Astrocyte (in vitro differentiated cells and primary cell): ENCODE results near the gene FBXO48. TPM values are rescaled to one million over a fixed set of nuclear protein-coding genes. Genes with fewer than 3 reads are reported as not detected.
"Not testable (repeated sequence)": the region's sequence is repeated elsewhere in the genome, so short reads cannot be mapped to it uniquely, and the experiment has no call there.

ENCODE experiments used
- DNase-seq: peaks from one replicate; pipeline ENCODE4 v3.0.0-alpha.2; 2010; ENCODE audit warnings: low read depth
- FAIRE-seq: peaks from 2 replicates; lab custom pipeline; 2011; peaks lifted over from hg19 to GRCh38; lab: Jason Lieb, UNC
- H2AFZ ChIP-seq: 2 replicates; pipeline ENCODE4 v1.6.0; 2012; ENCODE audit warnings: low read depth, low read length, inconsistent platforms
- H3K27ac ChIP-seq: 2 replicates; pipeline ENCODE4 v1.5.1; 2011; ENCODE audit warnings: low read depth, low read length, inconsistent platforms
- H3K27me3 ChIP-seq: 2 replicates; pipeline ENCODE4 v1.6.0; 2011; ENCODE audit warnings: low read length, inconsistent platforms; ENCODE audit not compliant: insufficient read depth
- H3K36me3 ChIP-seq: 2 replicates; pipeline ENCODE4 v1.5.1; 2011; ENCODE audit warnings: low read length, inconsistent platforms; ENCODE audit not compliant: insufficient read depth
- H3K4me1 ChIP-seq: 2 replicates; pipeline ENCODE4 v1.5.1; 2011; ENCODE audit warnings: low read length, inconsistent platforms; ENCODE audit not compliant: insufficient read depth
- H3K4me2 ChIP-seq: 2 replicates; pipeline ENCODE4 v1.6.0; 2012; ENCODE audit warnings: low read length, inconsistent platforms
- H3K4me3 ChIP-seq: 2 replicates; pipeline ENCODE4 v1.5.1; 2011; ENCODE audit warnings: low read depth, mild to moderate bottlenecking, low read length, inconsistent platforms; ENCODE audit not compliant: insufficient read depth
- H3K79me2 ChIP-seq: 2 replicates; pipeline ENCODE4 v1.6.0; 2012; ENCODE audit warnings: mild to moderate bottlenecking, low read length, inconsistent platforms; ENCODE audit not compliant: insufficient read depth
- H3K9ac ChIP-seq: 2 replicates; pipeline ENCODE4 v1.6.0; 2012; ENCODE audit warnings: mild to moderate bottlenecking, low read length, inconsistent platforms
- H3K9me3 ChIP-seq: 2 replicates; pipeline ENCODE4 v1.5.1; 2012; ENCODE audit warnings: low read depth, mild to moderate bottlenecking, low read length, inconsistent platforms; ENCODE audit not compliant: insufficient read depth
- H4K20me1 ChIP-seq: 2 replicates; pipeline ENCODE4 v1.6.0; 2012; ENCODE audit warnings: low read length, inconsistent platforms; ENCODE audit not compliant: insufficient read depth
- H3K27ac Mint-ChIP-seq: one replicate; pipeline ENCODE4 v1.8.0; 2021; ENCODE audit warnings: mild to moderate bottlenecking, mixed read lengths; ENCODE audit not compliant: unreplicated experiment
- H3K27me3 Mint-ChIP-seq: one replicate; pipeline ENCODE4 v1.8.0; 2021; ENCODE audit warnings: low read depth, mixed read lengths; ENCODE audit not compliant: unreplicated experiment
- H3K36me3 Mint-ChIP-seq: one replicate; pipeline ENCODE4 v1.8.0; 2021; ENCODE audit warnings: low read depth, mixed read lengths; ENCODE audit not compliant: unreplicated experiment
- H3K4me1 Mint-ChIP-seq: one replicate; pipeline ENCODE4 v1.8.0; 2021; ENCODE audit warnings: low read depth, mixed read lengths; ENCODE audit not compliant: unreplicated experiment
- H3K4me3 Mint-ChIP-seq: one replicate; pipeline ENCODE4 v1.8.0; 2021; ENCODE audit warnings: mild to moderate bottlenecking, moderate library complexity, mixed read lengths; ENCODE audit not compliant: unreplicated experiment
- H3K9me3 Mint-ChIP-seq: one replicate; pipeline ENCODE4 v1.8.0; 2021; ENCODE audit warnings: mild to moderate bottlenecking, mixed read lengths; ENCODE audit not compliant: unreplicated experiment
- CTCF ChIP-seq: IDR thresholded peaks from 2 replicates; pipeline ENCODE4 v1.5.1; 2011; ENCODE audit warnings: low read depth, mild to moderate bottlenecking, inconsistent platforms, low read length, moderate library complexity; ENCODE audit not compliant: insufficient read depth
- EZH2 ChIP-seq: IDR thresholded peaks from 2 replicates; pipeline ENCODE4 v1.6.1; 2012; ENCODE audit warnings: mild to moderate bottlenecking, low read length, inconsistent platforms; ENCODE audit not compliant: insufficient read depth
- total RNA-seq: library from RNA; stranded (reverse); gene quantifications from 2 replicates; pipeline ENCODE4 v1.2.1, GENCODE V29; 2021

FBXO48 gene
- total RNA-seq, 1 donor from 2014 or later, result 0.54 TPM

- peaks cover 1% of the 10 kb centered on the region for H3K9me3 Mint-ChIP-seq
- Histone ChIP-seq H3K9me3 (no peaks in the 10 kb centered on the region), H3K4me2 (no peak overlapping the region), H3K9ac (no peak overlapping the region), H3K27ac (no peak overlapping the region), H3K4me3 (no peak overlapping the region), H3K79me2 (no peaks in the 10 kb centered on the region), H3K27me3 (no peaks in the 10 kb centered on the region), H2AFZ (no peak overlapping the region), H3K4me1 (no peaks in the 10 kb centered on the region), H4K20me1 (no peaks in the 10 kb centered on the region), H3K36me3 (no peaks in the 10 kb centered on the region)
- no peak overlapping the region for H3K27ac Mint-ChIP-seq
- DNase-seq, result no peak
- no peaks in the 10 kb centered on the region for H3K4me1 Mint-ChIP-seq
- TF ChIP-seq CTCF, result no peak
- TF ChIP-seq EZH2, result no peak
- H3K36me3 Mint-ChIP-seq, result no peaks in the 10 kb centered on the region
- no peak for FAIRE-seq
- H3K4me3 Mint-ChIP-seq, result no peak overlapping the region
- H3K27me3 Mint-ChIP-seq, result no peaks in the 10 kb centered on the region
Observed at GRCh38 chr2:68489282-68489681, 22.2 kb upstream of the FBXO48 start.

GRCh38 chr2:68488605-68489004 is 21.5 kb upstream of the FBXO48 start:
- not testable (repeated sequence) for H3K4me1 ChIP-seq, H2AFZ ChIP-seq, H3K9me3 Mint-ChIP-seq, H4K20me1 ChIP-seq, H3K27me3 ChIP-seq, H3K9ac ChIP-seq, H3K4me2 ChIP-seq, H3K36me3 ChIP-seq, H3K9me3 ChIP-seq, H3K4me1 Mint-ChIP-seq, H3K27ac Mint-ChIP-seq, H3K36me3 Mint-ChIP-seq, H3K27ac ChIP-seq, H3K27me3 Mint-ChIP-seq, H3K4me3 ChIP-seq, FAIRE-seq, H3K79me2 ChIP-seq, H3K4me3 Mint-ChIP-seq
- DNase-seq, result peak; percentile 28

GRCh38 chr2:68487773-68488355 is 20.8 kb upstream of the FBXO48 start:
- no peak overlapping the region for H3K27ac ChIP-seq
- DNase-seq (peak; percentile 20), FAIRE-seq (no peak)
- no peaks in the 10 kb centered on the region for H3K27me3 ChIP-seq
- H3K4me2 ChIP-seq, result no peak overlapping the region
- no peaks in the 10 kb centered on the region for H4K20me1 ChIP-seq
- Mint-ChIP-seq H3K27me3 (no peaks in the 10 kb centered on the region), H3K36me3 (no peaks in the 10 kb centered on the region), H3K4me1 (no peaks in the 10 kb centered on the region), H3K9me3 (no peaks in the 10 kb centered on the region), H3K4me3 (no peak overlapping the region), H3K27ac (no peak overlapping the region)
- H2AFZ ChIP-seq, result no peak overlapping the region
- H3K4me1 ChIP-seq, result no peaks in the 10 kb centered on the region
- H3K4me3 ChIP-seq, result no peak overlapping the region
- H3K9ac ChIP-seq, result no peak overlapping the region
- TF ChIP-seq EZH2 (no peak), CTCF (peak; percentile 35)
- H3K36me3 ChIP-seq, result no peaks in the 10 kb centered on the region
- H3K9me3 ChIP-seq, result no peaks in the 10 kb centered on the region
- no peaks in the 10 kb centered on the region for H3K79me2 ChIP-seq
